Suprapubic skin (tissue), 4 donors: ENCODE results near the gene CTNNBL1. TPM values are rescaled to one million over a fixed set of nuclear protein-coding genes. Genes with fewer than 3 reads are reported as not detected.

Source experiments
- DNase-seq, 2 donors: peaks; one replicate each; pipeline ENCODE4 v3.0.0-alpha.2; 2019; ENCODE audit warnings: low spot score in 2 of 2
- H3K27ac ChIP-seq: fragments of 200-600 bp; sonication (generic); one replicate; pipeline ENCODE4 v1.5.1; 2019
- H3K27me3 ChIP-seq: fragments of 200-600 bp; sonication (generic); one replicate; pipeline ENCODE4 v1.5.1; 2019
- H3K36me3 ChIP-seq: fragments of 200-600 bp; sonication (generic); one replicate; pipeline ENCODE4 v1.5.1; 2019
- H3K4me1 ChIP-seq: fragments of 200-600 bp; sonication (generic); one replicate; pipeline ENCODE4 v1.5.1; 2019
- H3K4me3 ChIP-seq: fragments of 200-600 bp; sonication (generic); one replicate; pipeline ENCODE4 v1.5.1; 2019; ENCODE audit warnings: mild to moderate bottlenecking
- H3K9me3 ChIP-seq: fragments of 200-600 bp; sonication (generic); one replicate; pipeline ENCODE4 v1.5.1; 2019
- CTCF ChIP-seq, 2 donors: fragments of 200-600 bp in 1 of 2; fragments of 450-650 bp in 1 of 2; sonication (generic) in 1 of 2; IDR thresholded peaks; one replicate each; pipeline ENCODE4 v1.5.1; 2016 to 2019; ENCODE audit warnings: antibody characterized with exemption in 2 of 2, mild to moderate bottlenecking in 1 of 2, moderate library complexity in 1 of 2
- EP300 ChIP-seq: sonication (generic); formaldehyde crosslinking; IDR thresholded peaks from one replicate; pipeline ENCODE4 v1.6.1; 2017; ENCODE audit warnings: antibody characterized with exemption
- POLR2A ChIP-seq, 2 donors: fragments of 450-650 bp; IDR thresholded peaks; one replicate each; pipeline ENCODE4 v1.6.1; 2017; ENCODE audit warnings: antibody characterized with exemption in 2 of 2, mild to moderate bottlenecking in 2 of 2, moderate library complexity in 2 of 2
- POLR2AphosphoS5 ChIP-seq, 3 donors: sonication (generic); formaldehyde crosslinking; IDR thresholded peaks; one replicate each; pipeline ENCODE4 v1.6.1; 2017; ENCODE audit warnings: antibody characterized with exemption in 3 of 3
- WGBS: methylation state at CpG from one replicate; pipeline ENCODE4 v1.1.5; 2018; 5-methylcytosine and 5-hydroxymethylcytosine counted together
- total RNA-seq, 4 donors: library from RNA; depleted of rRNA; stranded (reverse); fragments of >200 nt; gene quantifications; one replicate each; pipeline ENCODE4 v1.1.0, GENCODE V29; 2016

CTNNBL1 gene
- total RNA-seq, 4 donors from 2014 or later = 17.2 to 27.4 (median 26.1) TPM

- DNase-seq = no peak
- no peak overlapping the region for H3K4me3 ChIP-seq
- no peaks in the 10 kb centered on the region for H3K4me1 ChIP-seq
- no peaks in the 10 kb centered on the region for H3K36me3 ChIP-seq
- H3K9me3 ChIP-seq = no peaks in the 10 kb centered on the region
- WGBS = 76% methylated on average over 6 of the region's 6 CpGs
- TF ChIP-seq POLR2AphosphoS5 (IDR thresholded peaks at IDR 0.05) (no peak), POLR2A (IDR thresholded peaks at IDR 0.05) (no peak), EP300 (no peak), CTCF (IDR thresholded peaks at IDR 0.05) (no peak)
- no peak overlapping the region for H3K27ac ChIP-seq
- H3K27me3 ChIP-seq = no peaks in the 10 kb centered on the region
These were observed 9.4 kb downstream of the CTNNBL1 start for GRCh38 chr20:37703035-37703845.

GRCh38 chr20:37704955-37705354 lies 11.1 kb downstream of the CTNNBL1 start:
- TF ChIP-seq POLR2A (IDR thresholded peaks at IDR 0.05) (no peak), POLR2AphosphoS5 (IDR thresholded peaks at IDR 0.05) (no peak), CTCF (IDR thresholded peaks at IDR 0.05) (no peak), EP300 (no peak)
- Histone ChIP-seq H3K27ac (no peak overlapping the region), H3K27me3 (no peaks in the 10 kb centered on the region), H3K4me3 (no peak overlapping the region), H3K4me1 (no peaks in the 10 kb centered on the region), H3K9me3 (no peaks in the 10 kb centered on the region), H3K36me3 (no peaks in the 10 kb centered on the region)
- DNase-seq = no peak
- WGBS = 96% methylated on average over 1 of the region's 1 CpG

- H3K9me3 ChIP-seq = no peaks in the 10 kb centered on the region
- no peaks in the 10 kb centered on the region for H3K27me3 ChIP-seq
- no peak overlapping the region for H3K4me3 ChIP-seq
- no peak for DNase-seq
- peaks cover 6% of the 10 kb centered on the region for H3K4me1 ChIP-seq
- 86% methylated on average over 3 of the region's 3 CpGs for WGBS
- H3K36me3 ChIP-seq = no peaks in the 10 kb centered on the region
- H3K27ac ChIP-seq = no peak overlapping the region
- no peak for TF ChIP-seq CTCF (IDR thresholded peaks at IDR 0.05)
- no peak for TF ChIP-seq POLR2AphosphoS5 (IDR thresholded peaks at IDR 0.05)
- no peak for TF ChIP-seq POLR2A (IDR thresholded peaks at IDR 0.05)
- TF ChIP-seq EP300 = no peak
These were observed 12.5 kb downstream of the CTNNBL1 start for GRCh38 chr20:37706298-37706697.

GRCh38 chr20:37711001-37711400 lies 17.2 kb downstream of the CTNNBL1 start:
- Histone ChIP-seq H3K4me1 (peaks cover 30% of the 10 kb centered on the region), H3K27me3 (no peaks in the 10 kb centered on the region), H3K9me3 (no peaks in the 10 kb centered on the region), H3K27ac (no peak overlapping the region), H3K36me3 (no peaks in the 10 kb centered on the region), H3K4me3 (no peak overlapping the region)
- 59% methylated on average over 2 of the region's 2 CpGs for WGBS
- no peak for TF ChIP-seq POLR2AphosphoS5 (IDR thresholded peaks at IDR 0.05)
- TF ChIP-seq CTCF (IDR thresholded peaks at IDR 0.05) = no peak
- TF ChIP-seq POLR2A (IDR thresholded peaks at IDR 0.05) = no peak
- TF ChIP-seq EP300 = no peak
- no peak for DNase-seq

- H3K27me3 ChIP-seq = no peaks in the 10 kb centered on the region
- 40% methylated on average over 9 of the region's 9 CpGs for WGBS
- H3K27ac ChIP-seq = no peak overlapping the region
- peaks cover 30% of the 10 kb centered on the region for H3K4me1 ChIP-seq
- H3K9me3 ChIP-seq = no peaks in the 10 kb centered on the region
- TF ChIP-seq CTCF (IDR thresholded peaks at IDR 0.05) (no peak), POLR2AphosphoS5 (IDR thresholded peaks at IDR 0.05) (no peak), POLR2A (IDR thresholded peaks at IDR 0.05) (no peak), EP300 (no peak)
- no peak overlapping the region for H3K4me3 ChIP-seq
- H3K36me3 ChIP-seq = no peaks in the 10 kb centered on the region
- DNase-seq = no peak
These were observed 18.4 kb downstream of the CTNNBL1 start for GRCh38 chr20:37711994-37712964.
